HG03558 (cell line): ENCODE results near the gene MTCH1.

Experiments
- ATAC-seq: cut with Tn5 transposase; IDR thresholded peaks from one replicate; pipeline ENCODE4 v1.9.1; 2021; ENCODE audit warnings: moderate number of reproducible peaks; ENCODE audit not compliant: unreplicated experiment; ENCODE audit errors: extremely low read depth

MTCH1 gene

DNA sequence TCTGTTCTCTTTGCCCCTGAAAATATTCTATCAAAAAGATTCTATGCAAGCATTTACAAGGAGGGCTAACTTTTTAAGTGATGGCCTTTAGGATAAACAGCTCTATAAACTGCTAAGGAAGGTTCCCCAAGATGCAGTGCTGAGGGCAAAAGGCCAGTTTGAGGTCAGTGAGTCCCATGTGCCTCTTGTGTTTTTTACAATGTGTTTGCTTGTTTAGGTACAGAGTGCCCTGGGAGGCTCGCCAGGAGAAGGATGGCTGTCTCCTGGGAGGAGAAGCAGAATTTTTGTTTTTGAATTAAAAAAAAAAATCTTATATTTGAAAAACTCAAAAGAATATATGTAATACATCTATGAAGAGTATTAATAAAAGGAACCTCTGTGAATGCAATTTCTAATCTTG, 12.8 kb downstream of the MTCH1 start:
- no peak for ATAC-seq

DNA sequence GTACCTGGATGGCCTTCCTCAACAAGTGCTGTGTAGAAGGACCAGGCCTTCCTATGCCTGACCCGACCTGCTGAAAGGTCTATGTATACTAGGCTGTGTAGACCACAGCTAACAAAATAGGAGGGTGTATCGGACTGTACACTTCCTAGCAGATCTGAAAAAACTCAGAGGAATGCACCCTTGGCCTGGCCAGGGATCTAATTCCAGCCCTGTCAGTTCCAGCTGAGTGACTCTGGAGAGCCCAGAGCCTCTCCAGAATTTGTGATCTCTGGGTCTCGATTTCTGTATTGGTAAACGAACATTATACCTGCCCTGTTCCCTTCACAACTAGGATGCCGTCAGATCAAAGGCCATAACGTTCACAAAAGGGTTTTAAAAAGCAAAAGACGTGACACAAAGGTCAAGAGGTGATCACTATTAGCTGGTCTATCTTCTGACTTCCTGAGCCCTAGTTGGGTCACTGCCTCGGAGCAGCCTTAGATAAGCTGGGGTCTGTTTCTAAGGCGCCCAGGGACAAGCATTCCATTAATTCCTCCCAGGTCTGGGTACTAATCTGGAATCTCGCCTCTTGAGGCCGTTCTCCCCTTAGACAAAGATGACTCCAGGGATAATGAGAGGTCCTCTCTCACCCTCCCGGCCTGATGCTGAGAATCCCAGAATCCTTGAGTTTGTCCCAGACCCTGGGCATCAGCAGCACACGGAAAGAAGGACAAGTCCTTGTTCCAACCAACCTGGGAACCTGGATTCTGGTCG, 13.9 kb downstream of the MTCH1 start:
- ATAC-seq: no peak

DNA sequence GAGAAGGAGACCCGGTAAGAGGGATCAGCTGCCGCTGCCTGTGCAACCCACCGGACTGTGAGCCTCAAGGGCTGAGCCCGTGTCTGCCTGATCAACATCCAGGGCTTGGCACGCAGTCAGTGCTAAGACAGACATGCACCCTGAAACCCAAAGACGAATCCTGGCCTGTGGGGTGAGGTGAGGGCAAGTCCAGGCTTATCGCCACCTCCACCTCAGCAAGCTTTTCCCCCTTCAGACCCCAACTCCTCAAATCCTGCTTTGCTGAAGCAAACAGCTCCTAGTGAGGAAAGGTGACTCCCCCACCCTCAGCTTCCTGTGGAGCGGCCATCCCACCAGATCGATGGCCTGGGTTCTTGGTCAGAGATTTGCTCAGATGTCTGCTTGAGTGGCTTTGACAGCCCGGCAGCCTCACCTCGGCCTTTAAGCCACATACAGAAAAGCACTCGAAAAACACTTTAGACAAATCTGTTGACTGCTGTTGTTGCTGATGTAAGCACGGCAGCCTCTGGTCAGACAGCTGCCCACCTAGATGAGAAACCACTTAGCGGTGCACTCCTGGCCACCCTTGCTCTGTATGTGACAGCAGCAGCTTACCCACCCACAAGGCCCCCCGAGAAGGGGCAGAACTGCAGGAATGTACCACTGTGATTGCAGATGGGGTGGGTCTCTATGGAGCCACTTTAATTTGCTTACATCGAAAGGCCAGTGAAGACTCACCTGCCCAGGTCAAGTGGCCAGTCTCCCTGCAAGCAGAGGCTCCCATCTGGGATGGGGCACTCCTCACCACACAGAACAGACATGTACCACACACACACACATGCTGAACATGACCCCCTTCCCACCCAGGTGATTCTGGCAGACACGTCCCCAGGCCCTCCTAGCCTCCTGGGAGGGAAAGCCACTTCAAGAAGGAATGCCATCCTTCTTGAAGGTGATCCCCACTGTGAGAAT, 14.8 kb downstream of the MTCH1 start:
- no peak for ATAC-seq

DNA sequence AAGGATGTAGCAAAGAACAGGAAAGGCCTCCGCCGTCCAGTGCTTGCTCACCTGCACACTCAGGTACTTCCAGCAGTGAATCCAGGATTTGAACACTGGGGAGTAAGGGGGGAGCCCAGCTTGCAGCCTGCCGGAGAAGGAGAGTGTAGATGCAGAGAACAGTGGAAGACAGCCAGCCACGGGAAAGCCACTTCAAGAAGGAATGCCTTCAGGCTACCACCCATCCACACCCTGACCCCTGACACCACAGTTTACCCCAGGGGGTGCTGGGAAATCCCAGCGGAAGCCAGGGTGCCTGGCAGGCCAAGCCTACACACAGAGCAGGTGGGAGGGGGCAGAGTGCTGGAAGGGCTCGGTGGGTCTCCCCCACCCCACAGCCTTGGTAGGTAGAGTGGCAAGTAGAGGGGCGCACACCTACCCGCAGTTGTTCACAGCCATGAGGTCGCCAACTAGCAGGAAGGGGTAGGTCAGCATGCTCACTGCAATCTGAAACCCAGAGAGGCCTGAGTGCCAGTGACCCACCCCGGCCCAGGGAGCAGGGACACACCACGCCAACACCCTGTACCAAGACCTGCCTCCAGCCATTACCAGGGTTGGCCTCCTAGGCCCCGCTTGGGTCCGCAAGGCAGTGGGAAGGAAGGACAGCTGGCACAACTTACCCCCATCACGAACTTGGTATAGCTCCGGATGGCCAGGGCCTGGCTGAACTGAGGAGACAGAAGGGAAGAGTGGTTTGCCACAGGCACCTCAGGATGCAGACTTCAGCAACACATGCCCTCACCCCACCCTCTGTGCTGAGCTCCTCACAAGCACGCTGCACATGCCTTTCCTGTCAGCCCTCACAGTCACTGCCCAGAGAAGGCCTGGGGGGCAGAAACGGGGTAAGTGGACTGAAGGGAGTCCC, 15.8 kb downstream of the MTCH1 start:
- ATAC-seq: no peak

- ATAC-seq: no peak
These were observed 16.7 kb downstream of the MTCH1 start for GRCh38 chr6:36969240-36969691.

DNA sequence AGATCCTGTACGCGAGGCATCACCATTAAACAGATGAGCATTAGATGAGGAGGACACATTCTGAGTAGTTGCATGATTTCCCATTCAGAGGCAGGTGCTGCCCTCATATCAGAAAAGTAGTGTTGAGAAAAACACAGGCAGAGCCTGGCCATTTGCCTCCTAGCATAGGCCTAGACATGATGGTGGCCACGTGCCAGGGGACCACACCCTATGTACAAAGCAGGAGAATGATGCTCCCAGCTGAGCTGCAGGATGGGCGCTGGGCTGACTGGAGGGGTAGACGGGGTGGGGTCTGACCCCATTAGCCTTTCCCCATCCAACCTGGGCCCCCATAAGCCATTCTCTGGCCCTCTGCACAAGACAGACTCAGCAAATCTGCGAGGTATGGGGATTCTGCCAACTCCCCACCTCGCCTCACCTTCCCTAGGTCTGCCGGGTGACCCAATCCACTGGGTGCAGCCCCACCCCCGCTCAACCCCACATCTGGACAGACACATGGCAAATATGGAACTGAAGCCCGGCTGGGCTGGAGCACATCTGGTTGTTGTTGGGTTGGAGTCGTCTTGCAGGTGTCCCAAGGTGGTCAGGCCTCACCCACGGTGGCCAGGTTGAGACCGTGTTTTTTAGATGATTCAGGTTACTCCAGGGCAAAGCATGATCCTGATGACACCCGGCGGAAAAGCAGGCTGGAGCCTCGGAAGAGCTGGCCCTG, 17.6 kb downstream of the MTCH1 start:
- no peak for ATAC-seq

GRCh38 chr6:36967757-36968156, 18.2 kb downstream of the MTCH1 start:
- ATAC-seq: no peak

GRCh38 chr6:36967301-36967700, 18.7 kb downstream of the MTCH1 start:
- no peak for ATAC-seq

- no peak for ATAC-seq
These were observed 21.1 kb downstream of the MTCH1 start for GRCh38 chr6:36964908-36965307.

- ATAC-seq: no peak
These were observed 21.6 kb downstream of the MTCH1 start for GRCh38 chr6:36964349-36964748.

- ATAC-seq: no peak
These were observed 22.3 kb downstream of the MTCH1 start for GRCh38 chr6:36963451-36964290.

DNA sequence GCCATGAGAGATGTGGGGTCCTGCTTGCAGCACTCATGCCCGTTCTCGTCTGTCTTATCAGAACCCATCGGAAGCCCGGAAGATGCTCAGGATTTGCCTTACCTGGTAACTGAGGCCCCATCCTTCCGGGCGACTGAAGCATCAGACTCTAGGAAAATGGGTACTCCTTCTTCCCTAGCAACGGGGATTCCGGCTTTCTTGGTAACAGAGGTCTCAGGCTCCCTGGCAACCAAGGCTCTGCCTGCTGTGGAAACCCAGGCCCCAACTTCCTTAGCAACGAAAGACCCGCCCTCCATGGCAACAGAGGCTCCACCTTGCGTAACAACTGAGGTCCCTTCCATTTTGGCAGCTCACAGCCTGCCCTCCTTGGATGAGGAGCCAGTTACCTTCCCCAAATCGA, 23.1 kb downstream of the MTCH1 start:
- ATAC-seq: no peak

DNA sequence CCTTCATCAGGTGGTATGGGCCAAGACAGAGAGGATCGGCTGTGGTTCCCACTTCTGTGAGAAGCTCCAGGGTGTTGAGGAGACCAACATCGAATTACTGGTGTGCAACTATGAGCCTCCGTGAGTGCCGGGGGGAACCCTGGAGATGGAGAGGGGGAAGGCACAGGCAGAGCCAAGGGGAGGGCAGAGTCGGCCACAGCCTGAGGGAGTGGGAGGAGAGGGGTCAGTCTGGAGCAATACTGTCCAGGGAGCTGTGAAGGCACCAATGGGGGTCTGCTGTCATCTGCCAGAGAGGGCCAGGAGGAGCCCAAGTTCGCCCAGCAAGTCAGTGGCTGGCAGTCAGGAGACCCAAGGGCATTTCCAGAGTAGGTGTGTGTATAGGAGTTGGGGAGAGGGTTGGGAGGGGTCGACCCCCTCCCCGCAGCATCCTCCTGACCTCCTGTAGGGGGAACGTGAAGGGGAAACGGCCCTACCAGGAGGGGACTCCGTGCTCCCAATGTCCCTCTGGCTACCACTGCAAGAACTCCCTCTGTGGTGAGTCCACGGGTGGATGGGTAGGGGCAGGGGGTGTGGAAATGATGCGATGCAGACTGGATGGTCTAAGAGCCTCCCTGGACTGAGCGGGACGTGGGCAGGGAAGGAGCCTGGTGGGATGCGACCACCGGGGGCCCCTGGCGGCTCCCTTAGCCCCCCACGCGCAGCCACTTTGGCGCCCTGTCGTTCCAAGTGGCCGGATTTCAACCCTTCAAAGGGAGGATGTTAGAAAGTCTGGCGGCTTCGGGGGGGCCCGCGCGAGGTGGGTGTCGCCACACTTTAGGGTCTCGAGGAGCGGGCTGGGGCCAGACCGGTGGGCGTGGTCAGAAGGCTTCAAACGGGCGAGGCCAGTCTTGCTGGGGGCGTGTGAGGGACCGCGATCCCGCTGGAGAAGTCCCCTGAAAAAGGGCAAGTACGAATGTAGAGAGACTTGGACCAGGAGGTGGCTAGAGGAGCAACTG, 24.3 kb downstream of the MTCH1 start:
- no peak for ATAC-seq

DNA sequence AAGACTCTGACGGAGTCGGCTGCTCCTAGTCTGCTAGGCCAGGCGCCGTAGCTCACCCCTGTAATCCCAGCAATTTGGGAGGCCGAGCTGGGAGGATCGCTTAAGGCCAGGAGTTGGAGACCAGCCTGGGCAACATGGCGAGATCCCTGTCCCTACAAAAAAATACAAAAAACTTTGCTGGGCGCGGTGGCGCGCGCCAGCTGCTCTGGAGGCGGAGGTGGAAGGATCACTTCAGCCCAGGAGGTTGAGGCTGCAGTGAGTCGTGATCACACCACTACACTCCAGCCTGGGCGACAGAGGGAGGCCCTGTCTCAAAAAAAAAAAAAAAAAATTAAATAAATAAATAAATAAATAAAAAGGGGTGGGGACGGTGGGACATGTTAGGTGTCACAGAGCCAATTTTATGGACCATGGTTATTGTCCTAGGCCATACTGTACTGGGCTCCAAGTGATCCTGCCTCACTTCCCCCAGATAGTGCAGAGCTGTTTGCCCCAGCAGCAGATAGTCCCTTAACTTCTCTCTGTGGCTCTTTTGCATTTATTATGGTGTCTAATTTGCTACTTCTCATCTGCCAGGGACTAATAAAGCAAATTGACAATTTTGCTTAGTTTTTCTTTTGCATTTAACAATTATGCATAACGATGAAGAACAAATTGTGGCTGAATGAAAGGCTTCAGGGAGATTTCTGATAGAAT, 26.3 kb downstream of the MTCH1 start:
- no peak for ATAC-seq

- ATAC-seq: no peak
These were observed 27.0 kb downstream of the MTCH1 start for GRCh38 chr6:36958775-36959554.

- no peak for ATAC-seq
These were observed 28.2 kb downstream of the MTCH1 start for GRCh38 chr6:36957773-36958271.
